SK-N-SH (cell line): ENCODE data around the gene DYRK1A. TPM values are rescaled to one million over a fixed set of nuclear protein-coding genes. Genes with fewer than 3 reads are reported as not detected.

Experiments
- CTCF ChIA-PET: fragments of 300-600, 350-600 bp; formaldehyde crosslinking; extraction: SDS; loops from one replicate; lab custom pipeline; 2021; lab: Yijun Ruan, JAX
- POLR2A ChIA-PET: fragments of 350-600 bp; sonication (Branson Sonifier 250); formaldehyde crosslinking; extraction: SDS; loops from one replicate; lab custom pipeline; 2020; ENCODE audit warnings: antibody characterized with exemption, inconsistent platforms; lab: Yijun Ruan, JAX
- DNase-seq: peaks from one replicate; pipeline ENCODE4 v3.0.0; 2012
- H2AFZ ChIP-seq: fragments of 200-600 bp; sonication (generic); 2 replicates; pipeline ENCODE4 v1.8.1; 2016; ENCODE audit warnings: antibody characterized with exemption, mild to moderate bottlenecking, low read depth
- H3F3A ChIP-seq: fragments of 200-600 bp; sonication (generic); replicated peaks from 2 replicates; pipeline ENCODE3; 2016; ENCODE audit warnings: antibody characterized with exemption, mild to moderate bottlenecking; ENCODE audit not compliant: insufficient read depth
- H3K27ac ChIP-seq, 2 experiments: fragments of 200-500 bp in 1 of 2; fragments of 200-600 bp in 1 of 2; sonication (Bioruptor generic) in 1 of 2; sonication (generic), shearing (Covaris generic) in 1 of 2; 2 replicates each; pipeline versions ENCODE4 v1.5.1 to v1.6.1; 2014 to 2016; ENCODE audit warnings: low read depth in 2 of 2, inconsistent platforms in 1 of 2, low read length in 1 of 2, mild to moderate bottlenecking in 1 of 2, mixed read lengths in 1 of 2
- H3K27me3 ChIP-seq: fragments of 200-600 bp; sonication (generic), shearing (Covaris generic); 2 replicates; pipeline ENCODE4 v1.6.1; 2016; ENCODE audit warnings: mixed run types; ENCODE audit not compliant: insufficient read depth
- H3K36me3 ChIP-seq, 2 experiments: fragments of 200-500 bp in 1 of 2; fragments of 200-600 bp in 1 of 2; sonication (Bioruptor generic) in 1 of 2; sonication (generic) in 1 of 2; replicated peaks in 1 of 2; 2 replicates each; pipeline versions ENCODE3 to v1.5.1; 2014 to 2016; ENCODE audit warnings: low read length in 1 of 2, mild to moderate bottlenecking in 1 of 2; ENCODE audit not compliant: insufficient read depth in 2 of 2, control insufficient read depth in 1 of 2
- H3K4me1 ChIP-seq, 2 experiments: fragments of 200-500 bp in 1 of 2; fragments of 200-600 bp in 1 of 2; sonication (Bioruptor generic) in 1 of 2; sonication (generic), shearing (Covaris generic) in 1 of 2; 2 replicates each; pipeline versions ENCODE4 v1.5.1 to v1.6.1; 2014 to 2016; ENCODE audit warnings: low read depth in 1 of 2, low read length in 1 of 2, mixed run types in 1 of 2; ENCODE audit not compliant: insufficient read depth in 2 of 2, control insufficient read depth in 1 of 2
- H3K4me2 ChIP-seq: fragments of 200-600 bp; sonication (generic), shearing (Covaris generic); 2 replicates; pipeline ENCODE4 v1.6.1; 2017; ENCODE audit warnings: mixed run types
- H3K4me3 ChIP-seq, 2 experiments: fragments of 200-500 bp in 1 of 2; fragments of 200-600 bp in 1 of 2; sonication (Bioruptor generic) in 1 of 2; sonication (generic), shearing (Covaris generic) in 1 of 2; 2 replicates each; pipeline versions ENCODE4 v1.5.1 to v1.8.1; 2014 to 2016; ENCODE audit warnings: low read depth in 2 of 2, inconsistent platforms in 1 of 2, low read length in 1 of 2, mild to moderate bottlenecking in 1 of 2, mixed read lengths in 1 of 2, moderate library complexity in 1 of 2
- H3K79me2 ChIP-seq: fragments of 200-600 bp; sonication (generic); 2 replicates; pipeline ENCODE4 v1.8.1; 2017; ENCODE audit warnings: mild to moderate bottlenecking; ENCODE audit not compliant: insufficient read depth
- H3K9ac ChIP-seq: fragments of 200-600 bp; sonication (generic); 2 replicates; pipeline ENCODE4 v1.6.1; 2017; ENCODE audit warnings: mixed run types
- H3K9me2 ChIP-seq: fragments of 200-600 bp; sonication (generic); 2 replicates; pipeline ENCODE4 v1.6.1; 2017; ENCODE audit warnings: mixed run types
- H3K9me3 ChIP-seq: fragments of 200-600 bp; sonication (generic); 2 replicates; pipeline ENCODE4 v1.6.1; 2017; ENCODE audit warnings: mixed run types, mild to moderate bottlenecking, moderate library complexity
- H4K20me1 ChIP-seq: fragments of 200-600 bp; sonication (generic); 2 replicates; pipeline ENCODE4 v1.6.1; 2017; ENCODE audit warnings: mild to moderate bottlenecking, mixed run types; ENCODE audit not compliant: insufficient read depth
- EZH2phosphoT487 ChIP-seq: fragments of 200-600 bp; sonication (generic); IDR thresholded peaks from 2 replicates; pipeline ENCODE4 v1.6.1; 2017; ENCODE audit warnings: low read depth, mixed run types, mild to moderate bottlenecking, antibody characterized with exemption, moderate library complexity, borderline replicate concordance
- GATA2 ChIP-seq: sonication (generic); formaldehyde crosslinking; IDR thresholded peaks from 2 replicates; pipeline ENCODE4 v1.5.0; 2020; ENCODE audit warnings: mild to moderate bottlenecking, missing genetic modification reagents
- MEF2A ChIP-seq: IDR thresholded peaks from 2 replicates; pipeline ENCODE4 v1.4.0; 2012; ENCODE audit warnings: low read depth, borderline replicate concordance
- NFIC ChIP-seq: IDR thresholded peaks from 2 replicates; pipeline ENCODE4 v1.4.0; 2012; ENCODE audit warnings: borderline replicate concordance
- POLR2AphosphoS5 ChIP-seq: IDR thresholded peaks from 2 replicates; pipeline ENCODE4 v1.6.1; 2012; ENCODE audit warnings: low read depth, low read length
- RCOR1 ChIP-seq: fragments of 150-350 bp; IDR thresholded peaks from 2 replicates; pipeline ENCODE4 v1.6.1; 2017; ENCODE audit warnings: antibody characterized with exemption, low read length
- RFX5 ChIP-seq: IDR thresholded peaks from 2 replicates; pipeline ENCODE4 v1.6.1; 2012; ENCODE audit warnings: mild to moderate bottlenecking, improper control_type of control experiment, low read length
- SMC3 ChIP-seq: IDR thresholded peaks from 2 replicates; pipeline ENCODE4 v1.6.1; 2012; ENCODE audit warnings: low read depth, low read length, improper control_type of control experiment
- WGBS: methylation state at CpG from one replicate; pipeline ENCODE4 v1.1.6; 2017; ENCODE audit warnings: low lambda C conversion rate; 5-methylcytosine and 5-hydroxymethylcytosine counted together
- polyA plus RNA-seq, 3 experiments: library from polyadenylated mRNA; depleted of rRNA; stranded (reverse); fragments of >200 nt; gene quantifications; 2 replicates each; pipeline ENCODE4 v1.2.3, GENCODE V29; 2012
- TF ChIP-seq, protein P1 (sequence below): fragments of 200-600 bp; sonication (generic); IDR thresholded peaks from 2 replicates; pipeline ENCODE4 v1.6.1; 2017; ENCODE audit warnings: antibody characterized with exemption, mild to moderate bottlenecking, moderate library complexity
- TF ChIP-seq, protein P2 (sequence below): IDR thresholded peaks from 2 replicates; pipeline ENCODE4 v1.6.1; 2012; ENCODE audit warnings: mild to moderate bottlenecking, low read depth, low read length, moderate library complexity
- TF ChIP-seq, protein P3 (sequence below): IDR thresholded peaks from 2 replicates; pipeline ENCODE4; 2012

Gene DYRK1A
- polyA plus RNA-seq, 1 of the 3 experiments (the other 2 are of a cell fraction) = 19.3 TPM

DNA sequence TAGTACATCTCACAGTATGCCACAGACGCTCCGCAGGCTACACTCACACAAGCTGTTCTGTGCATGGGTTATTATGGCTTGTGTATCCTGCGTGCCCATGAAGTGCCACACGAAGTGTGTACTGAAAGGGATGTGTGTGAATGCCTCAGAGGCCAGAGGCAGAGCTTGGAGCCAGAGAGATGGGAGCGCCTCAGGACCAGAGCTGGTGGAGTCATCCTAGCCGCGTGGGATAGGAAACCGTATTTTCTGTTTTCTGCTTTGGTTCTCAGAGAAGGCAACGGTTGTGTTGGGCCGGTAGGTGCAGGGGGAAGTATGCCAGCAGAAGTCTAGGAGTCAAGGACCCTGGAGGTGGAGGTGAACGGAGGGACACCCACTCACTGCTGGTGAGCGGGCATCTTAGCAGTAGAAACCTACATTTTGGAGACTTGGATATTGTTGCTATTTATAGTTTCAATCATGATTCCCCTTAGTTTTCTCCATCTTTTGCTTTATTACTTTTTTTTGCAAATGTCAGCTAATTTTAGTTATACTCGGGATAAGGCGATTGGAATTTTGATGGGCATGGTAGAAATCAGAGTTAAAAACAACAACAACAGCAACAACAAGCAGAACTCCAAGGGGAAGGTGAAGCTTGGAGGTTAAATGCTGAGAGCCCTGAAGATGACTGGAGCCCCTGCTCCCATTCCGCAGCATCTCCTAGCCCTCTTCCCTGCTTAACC, 188.2 kb downstream of the DYRK1A start:
- CTCF ChIA-PET = no interaction called here
- no peaks in the 10 kb centered on the region for H3K27me3 ChIP-seq
- H3K9me2 ChIP-seq = no peaks in the 10 kb centered on the region
- no peak overlapping the region for H3K9ac ChIP-seq
- H4K20me1 ChIP-seq = no peaks in the 10 kb centered on the region
- no peak overlapping the region for H3K4me2 ChIP-seq
- no peaks in the 10 kb centered on the region for H3K36me3 ChIP-seq
- POLR2A ChIA-PET = interaction anchor here (2.4 kb wide), 1 partner anchor 9 kb away, joined by 9 read pairs; no protein-coding TSS in a partner anchor
- WGBS = 75% methylated on average over 15 of the region's 15 CpGs
- no peak for TF ChIP-seq GATA2
- TF ChIP-seq RFX5 = no peak
- TF ChIP-seq, protein P1, sequence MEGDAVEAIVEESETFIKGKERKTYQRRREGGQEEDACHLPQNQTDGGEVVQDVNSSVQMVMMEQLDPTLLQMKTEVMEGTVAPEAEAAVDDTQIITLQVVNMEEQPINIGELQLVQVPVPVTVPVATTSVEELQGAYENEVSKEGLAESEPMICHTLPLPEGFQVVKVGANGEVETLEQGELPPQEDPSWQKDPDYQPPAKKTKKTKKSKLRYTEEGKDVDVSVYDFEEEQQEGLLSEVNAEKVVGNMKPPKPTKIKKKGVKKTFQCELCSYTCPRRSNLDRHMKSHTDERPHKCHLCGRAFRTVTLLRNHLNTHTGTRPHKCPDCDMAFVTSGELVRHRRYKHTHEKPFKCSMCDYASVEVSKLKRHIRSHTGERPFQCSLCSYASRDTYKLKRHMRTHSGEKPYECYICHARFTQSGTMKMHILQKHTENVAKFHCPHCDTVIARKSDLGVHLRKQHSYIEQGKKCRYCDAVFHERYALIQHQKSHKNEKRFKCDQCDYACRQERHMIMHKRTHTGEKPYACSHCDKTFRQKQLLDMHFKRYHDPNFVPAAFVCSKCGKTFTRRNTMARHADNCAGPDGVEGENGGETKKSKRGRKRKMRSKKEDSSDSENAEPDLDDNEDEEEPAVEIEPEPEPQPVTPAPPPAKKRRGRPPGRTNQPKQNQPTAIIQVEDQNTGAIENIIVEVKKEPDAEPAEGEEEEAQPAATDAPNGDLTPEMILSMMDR = no peak
- no peak for TF ChIP-seq NFIC
- no peak for TF ChIP-seq POLR2AphosphoS5
- no peak for TF ChIP-seq MEF2A
- H3K4me3 ChIP-seq = no peak overlapping the region
- H3K4me1 ChIP-seq = no peaks in the 10 kb centered on the region; a peak in 1 of 4 replicates
- DNase-seq = no peak
- H3K79me2 ChIP-seq = no peaks in the 10 kb centered on the region
- no peaks in the 10 kb centered on the region for H3K9me3 ChIP-seq
- H2AFZ ChIP-seq = no peak overlapping the region
- H3K27ac ChIP-seq = no peak overlapping the region
- no peaks in the 10 kb centered on the region for H3F3A ChIP-seq

DNA sequence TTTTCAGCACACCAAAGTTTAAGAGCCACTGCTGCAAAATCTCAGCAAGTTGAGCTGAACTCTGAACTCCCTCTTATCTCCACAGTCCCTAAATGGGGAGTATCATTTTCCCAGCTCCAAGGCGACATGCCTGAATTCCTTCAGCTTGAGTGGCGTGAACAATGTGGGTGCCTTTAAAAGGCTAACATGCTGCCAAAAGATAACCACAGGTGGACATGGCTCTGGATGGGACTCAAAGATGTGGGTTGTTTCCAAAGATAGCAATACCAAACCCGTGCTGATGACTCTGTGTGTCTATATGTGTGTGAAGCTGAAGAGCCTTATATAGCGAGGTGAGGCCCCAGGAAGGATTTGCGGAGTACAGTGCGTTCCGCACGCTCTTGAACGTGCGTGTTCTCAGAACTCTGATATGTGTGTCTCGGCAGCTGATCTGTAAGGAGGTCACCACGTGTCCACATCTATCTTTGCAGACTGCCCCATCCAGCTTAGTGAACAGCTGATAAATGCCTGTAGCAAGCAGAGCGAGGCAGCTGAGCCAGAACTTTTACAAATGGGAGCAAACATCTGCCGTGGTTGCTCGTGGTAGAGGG, 189.2 kb downstream of the DYRK1A start:
- H3K9me3 ChIP-seq = no peaks in the 10 kb centered on the region
- H3K79me2 ChIP-seq = no peaks in the 10 kb centered on the region
- H3K27me3 ChIP-seq = no peaks in the 10 kb centered on the region
- no peak overlapping the region for H3K4me3 ChIP-seq
- TF ChIP-seq, protein P2, sequence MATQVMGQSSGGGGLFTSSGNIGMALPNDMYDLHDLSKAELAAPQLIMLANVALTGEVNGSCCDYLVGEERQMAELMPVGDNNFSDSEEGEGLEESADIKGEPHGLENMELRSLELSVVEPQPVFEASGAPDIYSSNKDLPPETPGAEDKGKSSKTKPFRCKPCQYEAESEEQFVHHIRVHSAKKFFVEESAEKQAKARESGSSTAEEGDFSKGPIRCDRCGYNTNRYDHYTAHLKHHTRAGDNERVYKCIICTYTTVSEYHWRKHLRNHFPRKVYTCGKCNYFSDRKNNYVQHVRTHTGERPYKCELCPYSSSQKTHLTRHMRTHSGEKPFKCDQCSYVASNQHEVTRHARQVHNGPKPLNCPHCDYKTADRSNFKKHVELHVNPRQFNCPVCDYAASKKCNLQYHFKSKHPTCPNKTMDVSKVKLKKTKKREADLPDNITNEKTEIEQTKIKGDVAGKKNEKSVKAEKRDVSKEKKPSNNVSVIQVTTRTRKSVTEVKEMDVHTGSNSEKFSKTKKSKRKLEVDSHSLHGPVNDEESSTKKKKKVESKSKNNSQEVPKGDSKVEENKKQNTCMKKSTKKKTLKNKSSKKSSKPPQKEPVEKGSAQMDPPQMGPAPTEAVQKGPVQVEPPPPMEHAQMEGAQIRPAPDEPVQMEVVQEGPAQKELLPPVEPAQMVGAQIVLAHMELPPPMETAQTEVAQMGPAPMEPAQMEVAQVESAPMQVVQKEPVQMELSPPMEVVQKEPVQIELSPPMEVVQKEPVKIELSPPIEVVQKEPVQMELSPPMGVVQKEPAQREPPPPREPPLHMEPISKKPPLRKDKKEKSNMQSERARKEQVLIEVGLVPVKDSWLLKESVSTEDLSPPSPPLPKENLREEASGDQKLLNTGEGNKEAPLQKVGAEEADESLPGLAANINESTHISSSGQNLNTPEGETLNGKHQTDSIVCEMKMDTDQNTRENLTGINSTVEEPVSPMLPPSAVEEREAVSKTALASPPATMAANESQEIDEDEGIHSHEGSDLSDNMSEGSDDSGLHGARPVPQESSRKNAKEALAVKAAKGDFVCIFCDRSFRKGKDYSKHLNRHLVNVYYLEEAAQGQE = no peak
- no peak for TF ChIP-seq SMC3
- no peak for TF ChIP-seq EZH2phosphoT487
- no peak for TF ChIP-seq RCOR1
- TF ChIP-seq, protein P3, sequence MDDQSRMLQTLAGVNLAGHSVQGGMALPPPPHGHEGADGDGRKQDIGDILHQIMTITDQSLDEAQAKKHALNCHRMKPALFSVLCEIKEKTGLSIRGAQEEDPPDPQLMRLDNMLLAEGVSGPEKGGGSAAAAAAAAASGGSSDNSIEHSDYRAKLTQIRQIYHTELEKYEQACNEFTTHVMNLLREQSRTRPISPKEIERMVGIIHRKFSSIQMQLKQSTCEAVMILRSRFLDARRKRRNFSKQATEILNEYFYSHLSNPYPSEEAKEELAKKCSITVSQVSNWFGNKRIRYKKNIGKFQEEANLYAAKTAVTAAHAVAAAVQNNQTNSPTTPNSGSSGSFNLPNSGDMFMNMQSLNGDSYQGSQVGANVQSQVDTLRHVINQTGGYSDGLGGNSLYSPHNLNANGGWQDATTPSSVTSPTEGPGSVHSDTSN = no peak
- no peaks in the 10 kb centered on the region for H4K20me1 ChIP-seq
- no peaks in the 10 kb centered on the region for H3F3A ChIP-seq
- no peak overlapping the region for H3K4me2 ChIP-seq
- WGBS = 70% methylated on average over 15 of the region's 15 CpGs
- no peak for DNase-seq
- H3K9me2 ChIP-seq = no peaks in the 10 kb centered on the region
- H2AFZ ChIP-seq = no peak overlapping the region
- H3K9ac ChIP-seq = no peak overlapping the region
- no peaks in the 10 kb centered on the region; a peak in 1 of 4 replicates for H3K4me1 ChIP-seq
- H3K36me3 ChIP-seq = no peaks in the 10 kb centered on the region
- ChIA-PET CTCF (no interaction called here), POLR2A (interaction anchor here (2.4 kb wide), 1 partner anchor 8 kb away, joined by 9 read pairs; no protein-coding TSS in a partner anchor)
- H3K27ac ChIP-seq = no peak overlapping the region
